Mesendoderm (in vitro differentiated cells): ENCODE results near the gene TCHHL1.

ENCODE experiments used
- DNase-seq: peaks from one replicate; pipeline ENCODE4 v3.0.0; 2013
- H2AK5ac ChIP-seq: 2 replicates; pipeline ENCODE4 v1.6.1; 2013; ENCODE audit warnings: low read length, inconsistent platforms
- H2BK120ac ChIP-seq: 2 replicates; pipeline ENCODE4 v1.6.1; 2013; ENCODE audit warnings: low read depth, mild to moderate bottlenecking, low read length, moderate library complexity, mixed read lengths
- H2BK15ac ChIP-seq: replicated peaks from 2 replicates; pipeline ENCODE4 v1.6.1; 2013; ENCODE audit warnings: low read depth, mild to moderate bottlenecking, moderate library complexity
- H2BK5ac ChIP-seq: 2 replicates; pipeline ENCODE4 v1.6.1; 2013; ENCODE audit warnings: low read length, inconsistent platforms
- H3K18ac ChIP-seq: 2 replicates; pipeline ENCODE4 v1.6.1; 2013; ENCODE audit warnings: mild to moderate bottlenecking, low read length, mixed read lengths
- H3K23ac ChIP-seq: one replicate; pipeline ENCODE4 v1.6.1; 2013; ENCODE audit warnings: low read length
- H3K27ac ChIP-seq: 2 replicates; pipeline ENCODE4 v1.5.1; 2013; ENCODE audit warnings: low read depth, mild to moderate bottlenecking, inconsistent platforms, low read length, moderate library complexity
- H3K27me3 ChIP-seq: 2 replicates; pipeline ENCODE4 v1.6.1; 2013; ENCODE audit warnings: low read length, control low read depth, mild to moderate bottlenecking, inconsistent platforms; ENCODE audit not compliant: insufficient read depth, poor library complexity
- H3K36me3 ChIP-seq: 2 replicates; pipeline ENCODE4 v1.6.1; 2013; ENCODE audit warnings: low read length, inconsistent platforms; ENCODE audit not compliant: control insufficient read depth, insufficient read depth
- H3K4ac ChIP-seq: one replicate; pipeline ENCODE4 v1.6.1; 2013; ENCODE audit warnings: low read depth, mild to moderate bottlenecking, low read length, moderate library complexity
- H3K4me1 ChIP-seq: 2 replicates; pipeline ENCODE4 v1.6.1; 2013; ENCODE audit warnings: low read depth, low read length, inconsistent platforms; ENCODE audit not compliant: control insufficient read depth
- H3K4me2 ChIP-seq: 2 replicates; pipeline ENCODE4 v1.6.1; 2013; ENCODE audit warnings: low read length
- H3K4me3 ChIP-seq: 2 replicates; pipeline ENCODE4 v1.5.1; 2013; ENCODE audit warnings: mild to moderate bottlenecking, low read length
- H3K56ac ChIP-seq: one replicate; pipeline ENCODE4 v1.6.1; 2013; ENCODE audit warnings: low read length
- H3K79me1 ChIP-seq: 2 replicates; pipeline ENCODE4 v1.6.1; 2013; ENCODE audit warnings: low read length, inconsistent platforms
- H3K79me2 ChIP-seq: 2 replicates; pipeline ENCODE4 v1.6.1; 2013; ENCODE audit warnings: mild to moderate bottlenecking, low read length; ENCODE audit not compliant: control insufficient read depth, insufficient read depth
- H3K9ac ChIP-seq: 2 replicates; pipeline ENCODE4 v1.6.1; 2013; ENCODE audit warnings: low read length, inconsistent platforms
- H4K5ac ChIP-seq: one replicate; pipeline ENCODE4 v1.6.1; 2013; ENCODE audit warnings: low read length
- H4K8ac ChIP-seq: one replicate; pipeline ENCODE4 v1.6.1; 2013; ENCODE audit warnings: low read depth, mild to moderate bottlenecking, control low read depth, low read length, moderate library complexity
- WGBS: extraction: QIAGEN DNeasy Blood & Tissue Kit; methylation state at CpG from one replicate; pipeline ENCODE4 v1.1.7; 2013; ENCODE audit warnings: low lambda C conversion rate, missing lambda C conversion rate; ENCODE audit not compliant: insufficient coverage; ENCODE audit errors: extremely low coverage; 5-methylcytosine and 5-hydroxymethylcytosine counted together

TCHHL1 gene

DNA sequence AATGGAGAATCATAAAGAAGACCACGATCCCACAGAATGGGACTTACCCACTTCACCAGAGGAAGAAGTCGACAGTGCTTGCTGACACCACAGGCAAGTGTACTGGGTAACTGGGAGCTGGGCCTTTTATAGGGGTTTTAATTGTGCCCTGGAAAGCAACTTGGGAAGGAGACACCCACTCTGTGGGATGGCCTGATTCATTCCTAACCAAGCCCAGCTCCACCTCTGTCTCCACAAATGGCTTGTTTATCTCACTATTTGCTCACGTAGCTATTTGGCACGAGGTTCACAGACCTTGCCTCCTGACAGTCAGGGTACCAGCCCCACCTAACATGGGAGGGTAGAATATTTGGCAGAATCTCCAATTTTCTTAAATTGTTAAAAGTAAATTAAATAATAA lies 26.5 kb upstream of the TCHHL1 start, which contains the start of gene TCHH:
TSS of gene TCHH (minus strand) at position 101 of the 400 bp plus-strand sequence. CDS start 1,364 bp downstream, outside the sequence.
- Histone ChIP-seq H3K18ac (no peak within 1 kb of the TSS), H2BK120ac (no peak within 1 kb of the TSS), H3K4me1 (no peaks in the 10 kb centered on the region), H2AK5ac (no peak within 1 kb of the TSS), H4K5ac (no peak within 1 kb of the TSS), H3K4me2 (no peak within 1 kb of the TSS), H3K23ac (no peak within 1 kb of the TSS), H3K27me3 (peaks cover 28% of the 10 kb centered on the region), H3K4ac (no peak within 1 kb of the TSS), H3K56ac (no peak within 1 kb of the TSS), H3K79me2 (no peaks in the 10 kb centered on the region), H3K27ac (no peak within 1 kb of the TSS), H2BK15ac (no peak within 1 kb of the TSS), H2BK5ac (no peak within 1 kb of the TSS), H3K4me3 (no peak within 1 kb of the TSS), H3K9ac (no peak within 1 kb of the TSS), H3K79me1 (no peaks in the 10 kb centered on the region), H4K8ac (no peak within 1 kb of the TSS), H3K36me3 (no peaks in the 10 kb centered on the region)
- DNase-seq, result no peak
- no CpG with 5 or more reads among the region's 4 CpGs for WGBS

DNA sequence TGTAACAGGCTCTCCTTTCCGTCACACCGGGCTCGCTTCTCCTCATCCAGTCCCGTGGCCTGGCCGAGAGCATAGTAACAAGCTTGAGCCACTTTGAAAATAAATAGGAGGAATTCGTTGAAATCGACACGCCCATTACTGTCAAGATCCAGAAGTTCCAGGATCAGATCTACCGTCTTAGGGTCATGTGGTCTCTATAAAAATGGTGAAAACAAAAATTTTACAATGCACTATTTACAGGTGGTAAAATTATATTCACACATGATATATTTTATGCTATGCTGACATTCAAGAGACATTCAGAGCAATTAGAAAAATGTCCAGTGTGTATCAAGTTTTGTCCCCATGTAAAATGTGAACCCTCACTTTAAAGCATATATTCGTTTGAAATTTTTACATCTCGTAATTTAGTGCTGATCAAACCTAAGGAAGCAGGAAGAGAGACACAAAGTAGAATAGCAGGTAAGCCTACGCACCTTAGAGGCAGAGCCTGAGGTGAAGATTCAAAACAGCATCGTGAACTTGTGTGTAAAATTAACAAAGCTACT lies 24.1 kb upstream of the TCHHL1 start:
- H2BK15ac ChIP-seq, result no peak overlapping the region
- H4K8ac ChIP-seq, result no peak overlapping the region
- H3K36me3 ChIP-seq, result no peaks in the 10 kb centered on the region
- H3K23ac ChIP-seq, result no peak overlapping the region
- H3K4me1 ChIP-seq, result no peaks in the 10 kb centered on the region
- no peak overlapping the region for H4K5ac ChIP-seq
- no peak for DNase-seq
- peaks cover 52% of the 10 kb centered on the region for H3K27me3 ChIP-seq
- no peaks in the 10 kb centered on the region for H3K79me1 ChIP-seq
- no peak overlapping the region for H2BK120ac ChIP-seq
- no peak overlapping the region for H3K18ac ChIP-seq
- no peak overlapping the region for H3K9ac ChIP-seq
- no peak overlapping the region for H3K4me3 ChIP-seq
- H3K4me2 ChIP-seq, result no peak overlapping the region
- H3K27ac ChIP-seq, result no peak overlapping the region
- no peaks in the 10 kb centered on the region for H3K79me2 ChIP-seq
- H2AK5ac ChIP-seq, result no peak overlapping the region
- H2BK5ac ChIP-seq, result no peak overlapping the region
- H3K56ac ChIP-seq, result no peak overlapping the region
- no peak overlapping the region for H3K4ac ChIP-seq
- WGBS, result no CpG with 5 or more reads among the region's 13 CpGs

DNA sequence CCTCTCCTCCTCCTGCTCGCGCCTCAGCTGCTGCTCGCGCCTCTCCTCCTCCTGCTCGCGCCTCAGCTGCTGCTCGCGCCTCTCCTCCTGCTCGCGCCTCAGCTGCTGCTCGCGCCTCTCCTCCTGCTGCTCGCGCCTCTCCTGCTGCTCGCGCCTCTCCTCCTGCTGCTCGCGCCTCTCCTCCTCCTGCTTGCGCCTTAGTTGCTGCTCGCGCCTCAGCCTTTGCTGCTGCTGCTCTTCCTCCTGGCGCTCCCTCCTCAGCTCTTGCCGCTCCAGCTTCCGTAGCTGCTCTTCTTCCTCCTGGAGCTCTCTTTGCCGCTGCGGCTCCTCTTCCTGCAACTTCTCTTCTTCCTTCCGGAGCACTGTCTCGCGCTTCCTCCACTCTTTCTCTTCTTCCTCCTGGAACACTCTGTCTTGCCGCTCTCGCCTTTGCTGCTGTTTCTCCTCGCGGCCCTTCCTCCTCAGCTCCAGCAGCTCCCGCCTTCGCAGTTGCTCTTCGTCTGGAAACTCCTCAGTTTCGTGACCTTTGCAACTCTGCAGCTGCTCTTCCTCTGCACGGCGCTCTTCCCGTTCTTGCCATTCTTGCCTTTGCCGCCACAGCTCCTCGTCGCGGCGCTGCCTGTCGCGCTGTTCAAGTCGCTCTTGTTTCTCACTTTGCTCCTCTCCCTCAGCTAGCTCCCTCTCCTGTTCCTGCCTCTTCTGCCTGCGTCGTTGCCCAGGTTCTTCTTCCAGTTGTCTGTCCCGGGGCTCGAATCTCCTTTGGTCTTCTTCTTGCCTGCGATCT lies 23.4 kb upstream of the TCHHL1 start:
- peaks cover 58% of the 10 kb centered on the region for H3K27me3 ChIP-seq
- H3K4me3 ChIP-seq, result no peak overlapping the region
- no peak overlapping the region for H2AK5ac ChIP-seq
- no peak overlapping the region for H2BK5ac ChIP-seq
- no peak overlapping the region for H3K9ac ChIP-seq
- H3K18ac ChIP-seq, result no peak overlapping the region
- no peak overlapping the region for H4K8ac ChIP-seq
- H3K36me3 ChIP-seq, result no peaks in the 10 kb centered on the region
- H3K4me2 ChIP-seq, result no peak overlapping the region
- H3K27ac ChIP-seq, result no peak overlapping the region
- no peaks in the 10 kb centered on the region for H3K4me1 ChIP-seq
- no peaks in the 10 kb centered on the region for H3K79me2 ChIP-seq
- H3K23ac ChIP-seq, result no peak overlapping the region
- H2BK15ac ChIP-seq, result no peak overlapping the region
- no peaks in the 10 kb centered on the region for H3K79me1 ChIP-seq
- no CpG with 5 or more reads among the region's 53 CpGs for WGBS
- no peak overlapping the region for H4K5ac ChIP-seq
- no peak overlapping the region for H3K4ac ChIP-seq
- H3K56ac ChIP-seq, result peak overlapping the region; percentile 15
- no peak overlapping the region for H2BK120ac ChIP-seq
- DNase-seq, result peak; percentile 40

DNA sequence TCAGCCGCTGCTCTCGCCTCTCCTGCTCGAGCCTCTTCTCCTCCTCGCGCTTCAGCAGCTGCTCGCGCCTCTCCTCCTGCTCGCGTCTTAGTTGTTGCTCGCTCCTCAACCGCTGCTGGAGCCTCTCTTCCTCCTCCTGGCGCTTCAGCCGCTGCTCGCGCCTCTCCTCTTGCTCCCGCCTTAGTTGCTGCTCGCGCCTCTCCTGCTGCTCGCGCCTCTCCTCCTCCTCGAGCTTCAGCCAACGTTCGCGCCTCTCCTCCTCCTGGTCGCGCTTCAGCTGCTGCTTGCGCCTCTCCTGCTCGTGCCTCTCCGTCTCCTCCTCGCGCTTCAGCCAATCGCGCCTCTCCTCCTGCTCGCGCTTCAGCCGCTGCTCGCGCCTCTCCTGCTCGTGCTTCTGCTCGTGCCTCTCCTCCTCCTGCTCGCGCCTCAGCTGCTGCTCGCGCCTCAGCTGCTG lies 22.7 kb upstream of the TCHHL1 start:
- no peak overlapping the region for H3K27ac ChIP-seq
- DNase-seq, result peak; percentile 84
- H4K5ac ChIP-seq, result no peak overlapping the region
- H2BK5ac ChIP-seq, result no peak overlapping the region
- peak overlapping the region; percentile 10 for H3K56ac ChIP-seq
- H3K23ac ChIP-seq, result no peak overlapping the region
- no peak overlapping the region for H4K8ac ChIP-seq
- no peaks in the 10 kb centered on the region for H3K79me1 ChIP-seq
- no peak overlapping the region for H2BK15ac ChIP-seq
- no peaks in the 10 kb centered on the region for H3K4me1 ChIP-seq
- H3K4ac ChIP-seq, result no peak overlapping the region
- H3K4me3 ChIP-seq, result no peak overlapping the region
- peak overlapping the region; percentile 34 for H3K4me2 ChIP-seq
- peaks cover 60% of the 10 kb centered on the region for H3K27me3 ChIP-seq
- H2BK120ac ChIP-seq, result no peak overlapping the region
- no peak overlapping the region for H3K9ac ChIP-seq
- no peak overlapping the region for H3K18ac ChIP-seq
- H3K36me3 ChIP-seq, result no peaks in the 10 kb centered on the region
- no peak overlapping the region for H2AK5ac ChIP-seq
- no CpG with 5 or more reads among the region's 44 CpGs for WGBS
- no peaks in the 10 kb centered on the region for H3K79me2 ChIP-seq

DNA sequence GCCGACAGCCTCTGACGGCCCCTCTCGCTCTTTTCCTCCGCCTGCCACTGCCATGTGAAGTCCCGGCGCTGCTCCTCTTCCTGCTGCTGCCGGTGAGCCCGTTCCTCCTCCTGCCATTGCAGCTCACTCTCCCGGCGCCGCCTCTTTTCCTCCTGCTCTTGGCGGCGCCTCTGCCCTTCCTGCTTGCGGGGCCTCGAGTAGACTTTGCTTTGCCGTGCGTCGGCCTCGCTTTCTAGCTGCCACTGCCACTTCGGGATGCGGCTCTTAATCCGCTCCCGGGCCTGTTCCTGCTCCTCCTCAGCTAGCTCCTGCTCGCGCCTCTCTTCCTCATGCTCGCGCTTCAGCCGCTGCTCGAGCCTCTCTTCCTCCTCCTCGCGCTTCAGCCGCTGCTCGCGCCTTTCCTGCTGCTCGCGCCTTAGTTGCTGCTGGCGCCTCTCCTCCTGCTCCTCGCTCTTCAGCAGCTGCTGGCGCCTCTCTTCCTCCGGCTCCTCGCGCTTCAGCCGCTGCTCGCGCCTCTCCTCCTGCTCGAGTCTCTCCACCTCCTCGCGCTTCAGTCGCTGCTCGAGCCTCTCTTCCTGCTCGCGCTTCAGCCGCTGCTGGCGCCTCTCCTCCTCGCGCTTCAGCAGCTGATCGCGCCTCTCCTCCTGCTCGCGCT lies 22.1 kb upstream of the TCHHL1 start:
- DNase-seq, result peak; percentile 76
- H4K5ac ChIP-seq, result no peak overlapping the region
- H2BK15ac ChIP-seq, result no peak overlapping the region
- H3K79me1 ChIP-seq, result no peaks in the 10 kb centered on the region
- H3K36me3 ChIP-seq, result no peaks in the 10 kb centered on the region
- no peak overlapping the region for H3K23ac ChIP-seq
- peaks cover 60% of the 10 kb centered on the region for H3K27me3 ChIP-seq
- no peaks in the 10 kb centered on the region for H3K4me1 ChIP-seq
- no peaks in the 10 kb centered on the region for H3K79me2 ChIP-seq
- H2BK120ac ChIP-seq, result no peak overlapping the region
- peak overlapping the region; percentile 8 for H3K4me2 ChIP-seq
- no peak overlapping the region for H3K4me3 ChIP-seq
- H3K18ac ChIP-seq, result no peak overlapping the region
- H3K27ac ChIP-seq, result no peak overlapping the region
- peak overlapping the region; percentile 42 for H3K56ac ChIP-seq
- no peak overlapping the region for H4K8ac ChIP-seq
- H3K9ac ChIP-seq, result no peak overlapping the region
- WGBS, result no CpG with 5 or more reads among the region's 60 CpGs
- H3K4ac ChIP-seq, result no peak overlapping the region
- no peak overlapping the region for H2BK5ac ChIP-seq
- no peak overlapping the region for H2AK5ac ChIP-seq
